Testis (tissue), 3 donors: Measurements from ENCODE around the gene ABCC11. TPM values are rescaled to one million over a fixed set of nuclear protein-coding genes. Genes with fewer than 3 reads are reported as not detected.

Source experiments
- DNase-seq: peaks from one replicate; pipeline ENCODE4 v3.0.0-alpha.2; 2019
- H3K27ac ChIP-seq, 2 donors: fragments of 200-600 bp; sonication (generic); one replicate each; pipeline ENCODE4 v1.5.1; 2019
- H3K27me3 ChIP-seq: fragments of 200-600 bp; sonication (generic); one replicate; pipeline ENCODE4 v1.5.1; 2019
- H3K36me3 ChIP-seq: fragments of 200-600 bp; sonication (generic); one replicate; pipeline ENCODE4 v1.5.1; 2017; ENCODE audit warnings: low read depth; ENCODE audit errors: missing control alignments
- H3K4me1 ChIP-seq: fragments of 200-600 bp; sonication (generic); one replicate; pipeline ENCODE4 v1.5.1; 2019
- H3K4me3 ChIP-seq, 2 donors: fragments of 200-600 bp; sonication (generic); one replicate each; pipeline ENCODE4 v1.5.1; 2017 to 2019
- H3K9me3 ChIP-seq: fragments of 200-600 bp; sonication (generic); one replicate; pipeline ENCODE4 v1.5.1; 2017
- POLR2A ChIP-seq: fragments of 450-650 bp; IDR thresholded peaks from one replicate; pipeline ENCODE4 v1.6.1; 2017; ENCODE audit warnings: antibody characterized with exemption, mild to moderate bottlenecking, moderate library complexity
- WGBS, 2 donors: methylation state at CpG; one replicate each; pipeline ENCODE4 v1.1.5; 2018; 5-methylcytosine and 5-hydroxymethylcytosine counted together
- intact Hi-C: fragments of 100-400 bp; cut with DNase I; formaldehyde crosslinking; loops from one replicate; pipeline ENCODE4 v1.15.1; 2023; ENCODE audit warnings: low total_unique reads
- polyA plus RNA-seq: library from polyadenylated mRNA; stranded (reverse); fragments of 350-450 nt; fragmentation: Illumina TruSeq; extraction: RNeasy Lipid Tissue Mini Kit (QIAGEN cat#74804); gene quantifications from one replicate; pipeline ENCODE4 v1.2.3, GENCODE V29; 2014; ENCODE audit warnings: low read depth, low replicate concordance; ENCODE audit not compliant: insufficient read depth
- total RNA-seq, 2 donors: library from RNA; depleted of rRNA; stranded (reverse); fragments of >200 nt; gene quantifications; one replicate each; pipeline ENCODE4 v1.2.3, GENCODE V29; 2016
- TF ChIP-seq, protein P1 (sequence below), 3 experiments: fragments of 450-650 bp in 2 of 3; fragments of 200-600 bp in 1 of 3; sonication (generic) in 1 of 3; IDR thresholded peaks; one replicate each; pipeline ENCODE4 v1.5.1; 2016 to 2019; ENCODE audit warnings: antibody characterized with exemption in 3 of 3, mild to moderate bottlenecking in 2 of 3, moderate library complexity in 1 of 3

Gene ABCC11
- total and polyA plus RNA-seq, 3 donors from 2014 or later, result 6.8 to 24.1 (median 7.5) TPM

DNA sequence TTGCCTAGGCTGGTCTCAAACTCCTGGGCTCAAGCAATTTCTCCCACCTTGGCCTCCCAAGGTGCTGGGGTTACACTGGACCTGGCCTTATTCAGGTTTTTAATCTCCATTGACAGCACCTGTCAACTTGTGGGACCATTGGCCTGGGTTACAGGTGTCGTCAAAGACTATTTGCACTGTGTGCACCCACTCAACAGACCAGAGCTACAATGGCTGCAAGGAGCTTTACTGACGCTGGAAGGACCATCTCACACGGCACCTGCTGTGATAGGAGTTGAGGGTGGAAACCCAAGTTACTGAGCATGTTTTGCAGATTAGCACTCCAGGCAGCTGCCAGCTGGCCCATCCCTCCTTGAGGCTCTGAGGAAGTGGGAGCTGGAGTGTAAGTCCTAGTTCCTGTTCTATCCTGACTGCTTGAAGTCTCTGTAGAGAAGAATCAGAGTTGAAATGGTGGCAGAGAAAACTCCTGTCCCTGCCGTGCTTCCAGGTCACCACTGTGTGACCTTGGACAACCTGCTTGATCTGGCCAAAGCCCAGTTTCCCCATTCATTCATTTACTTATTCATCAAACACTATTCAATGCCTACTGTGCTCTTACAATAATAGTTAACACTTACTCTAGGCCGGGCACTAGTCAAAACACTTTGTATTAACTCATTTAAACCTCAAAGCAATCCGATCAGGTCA is 45.7 kb downstream of the ABCC11 start:
- Histone ChIP-seq H3K9me3 (no peaks in the 10 kb centered on the region), H3K36me3 (no peaks in the 10 kb centered on the region), H3K4me1 (no peaks in the 10 kb centered on the region), H3K4me3 (no peak overlapping the region), H3K27ac (no peak overlapping the region), H3K27me3 (no peaks in the 10 kb centered on the region)
- 60 to 68% methylated on average over 6 of the region's 6 CpGs for WGBS, 2 donors
- no peak for DNase-seq
- TF ChIP-seq, protein P1, sequence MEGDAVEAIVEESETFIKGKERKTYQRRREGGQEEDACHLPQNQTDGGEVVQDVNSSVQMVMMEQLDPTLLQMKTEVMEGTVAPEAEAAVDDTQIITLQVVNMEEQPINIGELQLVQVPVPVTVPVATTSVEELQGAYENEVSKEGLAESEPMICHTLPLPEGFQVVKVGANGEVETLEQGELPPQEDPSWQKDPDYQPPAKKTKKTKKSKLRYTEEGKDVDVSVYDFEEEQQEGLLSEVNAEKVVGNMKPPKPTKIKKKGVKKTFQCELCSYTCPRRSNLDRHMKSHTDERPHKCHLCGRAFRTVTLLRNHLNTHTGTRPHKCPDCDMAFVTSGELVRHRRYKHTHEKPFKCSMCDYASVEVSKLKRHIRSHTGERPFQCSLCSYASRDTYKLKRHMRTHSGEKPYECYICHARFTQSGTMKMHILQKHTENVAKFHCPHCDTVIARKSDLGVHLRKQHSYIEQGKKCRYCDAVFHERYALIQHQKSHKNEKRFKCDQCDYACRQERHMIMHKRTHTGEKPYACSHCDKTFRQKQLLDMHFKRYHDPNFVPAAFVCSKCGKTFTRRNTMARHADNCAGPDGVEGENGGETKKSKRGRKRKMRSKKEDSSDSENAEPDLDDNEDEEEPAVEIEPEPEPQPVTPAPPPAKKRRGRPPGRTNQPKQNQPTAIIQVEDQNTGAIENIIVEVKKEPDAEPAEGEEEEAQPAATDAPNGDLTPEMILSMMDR (IDR thresholded peaks at IDR 0.05), result no peak
- no peak for TF ChIP-seq POLR2A
- intact Hi-C loops, result no loop called here

DNA sequence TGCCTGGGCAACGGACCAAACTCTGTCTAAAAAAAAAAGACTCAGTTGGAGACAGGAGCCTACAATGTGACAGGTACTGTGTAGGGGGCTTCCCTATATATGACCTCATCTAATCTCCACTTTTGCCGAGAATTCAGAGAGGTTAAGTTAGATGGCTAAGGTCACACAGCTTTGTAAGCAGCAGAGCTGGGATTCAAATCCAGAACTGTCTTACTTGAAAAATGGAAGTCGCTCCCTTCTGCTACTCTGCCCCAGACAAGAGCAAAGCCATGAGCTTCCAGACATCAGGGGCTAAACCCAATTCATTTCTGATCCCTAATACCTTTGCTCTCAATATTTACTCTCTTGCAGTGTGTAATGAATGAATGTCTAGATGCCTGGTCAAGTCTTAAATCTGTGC is 50.0 kb downstream of the ABCC11 start:
- DNase-seq, result no peak
- no peaks in the 10 kb centered on the region for H3K27me3 ChIP-seq
- H3K27ac ChIP-seq, result no peak overlapping the region
- H3K4me3 ChIP-seq, result no peak overlapping the region
- H3K36me3 ChIP-seq, result no peaks in the 10 kb centered on the region
- WGBS, 2 donors, result 90 to 92% methylated on average over 3 of the region's 3 CpGs
- TF ChIP-seq, protein P1 (IDR thresholded peaks at IDR 0.05), result no peak
- TF ChIP-seq POLR2A, result no peak
- no peaks in the 10 kb centered on the region for H3K9me3 ChIP-seq
- intact Hi-C loops, result no loop called here
- no peaks in the 10 kb centered on the region for H3K4me1 ChIP-seq

DNA sequence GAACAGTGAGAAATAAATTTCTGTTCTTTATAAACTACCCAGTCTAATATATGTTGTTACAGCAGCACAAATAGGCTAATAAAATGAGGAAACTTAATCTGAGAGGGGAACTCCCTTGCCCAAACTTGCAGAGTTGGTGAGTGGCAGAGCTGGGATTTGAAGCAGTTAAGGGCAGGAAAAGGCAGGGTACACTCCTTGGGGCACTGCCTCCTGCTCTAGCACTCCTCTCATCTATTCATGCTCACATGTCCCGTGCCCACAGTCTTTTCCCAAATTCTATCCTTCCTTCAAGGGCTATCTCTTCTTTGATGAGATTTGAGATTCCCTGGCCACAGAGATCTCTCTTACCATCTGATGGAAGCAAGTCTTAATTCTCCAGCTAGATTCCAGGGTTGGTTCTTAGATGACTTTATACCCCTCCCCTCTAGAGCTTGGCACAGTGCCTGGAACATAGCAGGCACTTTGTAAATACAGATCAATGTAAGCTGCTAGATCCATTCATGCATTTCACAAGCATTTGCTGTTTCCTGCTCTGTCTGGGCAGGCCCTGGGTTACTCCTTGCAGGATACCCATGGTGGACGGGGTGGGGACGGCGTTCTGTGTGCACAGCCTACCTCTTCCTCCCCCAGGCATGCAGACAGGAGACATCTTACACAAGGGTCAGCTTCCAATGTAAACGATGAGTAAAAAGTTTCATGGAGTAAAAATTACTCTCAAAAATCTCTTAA is 52.3 kb downstream of the ABCC11 start:
- Histone ChIP-seq H3K4me1 (no peaks in the 10 kb centered on the region), H3K36me3 (no peaks in the 10 kb centered on the region), H3K27ac (no peak overlapping the region), H3K9me3 (no peaks in the 10 kb centered on the region), H3K4me3 (no peak overlapping the region), H3K27me3 (no peaks in the 10 kb centered on the region)
- 51 to 73% methylated on average over 5 of the region's 5 CpGs for WGBS, 2 donors
- no peak for DNase-seq
- intact Hi-C loops, result no loop called here
- TF ChIP-seq POLR2A, result no peak
- TF ChIP-seq, protein P1 (IDR thresholded peaks at IDR 0.05), result no peak

DNA sequence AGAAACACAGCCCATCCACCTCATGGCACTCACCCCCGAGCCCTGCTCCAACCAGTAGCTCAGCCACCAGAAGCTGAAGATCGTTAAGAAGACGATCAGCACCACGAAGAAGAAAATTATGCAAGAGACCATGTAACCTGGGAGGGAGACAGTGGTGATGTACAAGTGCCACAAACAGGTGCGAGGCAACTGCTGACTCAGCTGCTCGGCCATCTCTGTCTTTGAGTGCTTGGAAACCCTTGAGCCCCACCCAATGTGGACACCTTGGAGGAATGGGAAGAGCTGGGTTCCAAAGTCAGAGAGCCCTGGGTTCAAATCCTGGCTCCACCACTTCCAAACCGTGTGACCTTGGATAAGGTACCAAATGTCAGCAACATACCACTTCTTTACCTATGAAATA is 53.5 kb downstream of the ABCC11 start:
- no peaks in the 10 kb centered on the region for H3K9me3 ChIP-seq
- intact Hi-C loops, result no loop called here
- H3K4me3 ChIP-seq, result no peak overlapping the region
- H3K27me3 ChIP-seq, result no peaks in the 10 kb centered on the region
- TF ChIP-seq, protein P1 (IDR thresholded peaks at IDR 0.05), result no peak
- no peak for TF ChIP-seq POLR2A
- 78 to 82% methylated on average over 7 of the region's 7 CpGs for WGBS, 2 donors
- no peaks in the 10 kb centered on the region for H3K4me1 ChIP-seq
- H3K36me3 ChIP-seq, result no peaks in the 10 kb centered on the region
- H3K27ac ChIP-seq, result no peak overlapping the region
- no peak for DNase-seq
